GM19193 (cell line): Measurements from ENCODE around the gene CELF1.

Experiments used
- POLR2A ChIP-seq: IDR thresholded peaks from 4 replicates; pipeline ENCODE4 v1.6.1; 2011; ENCODE audit not compliant: insufficient read depth, insufficient read length; ENCODE audit errors: extremely low read depth

CELF1 gene

GRCh38 chr11:47489395-47489755, 63.6 kb downstream of the CELF1 start:
- no peak for TF ChIP-seq POLR2A

- no peak for TF ChIP-seq POLR2A
Observed at GRCh38 chr11:47488674-47489394, 64.1 kb downstream of the CELF1 start.

GRCh38 chr11:47488111-47488510, 64.8 kb downstream of the CELF1 start:
- TF ChIP-seq POLR2A: no peak

GRCh38 chr11:47487421-47487820, 65.5 kb downstream of the CELF1 start:
- TF ChIP-seq POLR2A: no peak

- TF ChIP-seq POLR2A: no peak
Observed at GRCh38 chr11:47485107-47485506, 67.8 kb downstream of the CELF1 start.

- no peak for TF ChIP-seq POLR2A
Observed at GRCh38 chr11:47483457-47483856, 69.5 kb downstream of the CELF1 start.

GRCh38 chr11:47480762-47481161, 72.2 kb downstream of the CELF1 start:
- no peak for TF ChIP-seq POLR2A

- no peak for TF ChIP-seq POLR2A
Observed at GRCh38 chr11:47478651-47479329, 74.1 kb downstream of the CELF1 start.

GRCh38 chr11:47477753-47478152, 75.2 kb downstream of the CELF1 start:
- no peak for TF ChIP-seq POLR2A

- no peak for TF ChIP-seq POLR2A
Observed at GRCh38 chr11:47477323-47477722, 75.6 kb downstream of the CELF1 start.

- TF ChIP-seq POLR2A: no peak
Observed at GRCh38 chr11:47470671-47471070, 82.3 kb downstream of the CELF1 start.

- no peak for TF ChIP-seq POLR2A
Observed at GRCh38 chr11:47469361-47470179, 83.4 kb downstream of the CELF1 start.

- no peak for TF ChIP-seq POLR2A
Observed at GRCh38 chr11:47468598-47469214, 84.2 kb downstream of the CELF1 start.

GRCh38 chr11:47467357-47467756, 85.6 kb downstream of the CELF1 start:
- TF ChIP-seq POLR2A: no peak

- no peak for TF ChIP-seq POLR2A
Observed at GRCh38 chr11:47466701-47467250, 86.2 kb downstream of the CELF1 start.

- TF ChIP-seq POLR2A: no peak
Observed at GRCh38 chr11:47466201-47466600, 86.7 kb downstream of the CELF1 start.

- TF ChIP-seq POLR2A: no peak
Observed at GRCh38 chr11:47464483-47464882, 88.4 kb downstream of the CELF1 start.
